GM18873 (cell line): ENCODE measurements around the gene SHE.

Experiments
- ATAC-seq: cut with Tn5 transposase; IDR thresholded peaks from one replicate; pipeline ENCODE4 v1.9.1; 2021; ENCODE audit warnings: mild to moderate bottlenecking, moderate library complexity, moderate number of reproducible peaks; ENCODE audit not compliant: unreplicated experiment, low FRiP score

The SHE gene

DNA sequence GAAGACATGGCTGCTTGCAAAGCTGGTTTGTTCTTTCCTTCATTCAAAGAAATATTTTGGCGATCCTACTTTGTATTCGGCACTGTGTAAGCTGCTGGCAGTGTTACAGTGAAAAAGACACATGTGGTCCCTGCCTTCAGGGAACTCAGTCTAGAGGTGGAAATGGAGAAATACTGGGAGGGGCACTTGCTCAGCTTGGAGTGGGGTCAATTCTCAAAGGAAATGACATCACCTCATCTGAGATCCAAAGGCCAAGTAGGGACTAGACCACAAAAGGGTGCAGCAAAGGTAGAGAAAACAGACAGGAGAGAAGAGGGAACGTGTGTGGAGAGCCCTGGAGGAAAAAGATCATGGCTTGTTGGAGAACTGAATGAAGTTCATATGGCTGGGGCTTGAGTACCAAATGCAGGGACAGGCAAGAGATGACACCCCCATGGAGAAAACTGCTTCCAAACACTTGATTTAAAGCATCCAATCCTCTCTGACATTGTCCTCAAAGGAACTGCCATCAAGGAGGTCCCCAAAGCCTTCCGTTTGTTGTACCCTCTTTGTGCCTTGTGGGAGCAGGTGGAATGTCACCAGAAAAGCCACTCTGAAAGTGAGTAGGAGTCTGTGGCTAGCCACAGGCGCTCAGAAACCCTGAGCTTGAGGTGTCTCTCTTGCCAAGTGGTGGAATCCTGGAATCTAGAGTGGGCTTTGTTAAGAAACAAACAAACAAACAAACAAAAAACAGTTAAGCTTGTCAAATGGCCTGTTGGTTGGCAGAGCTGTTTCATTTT lies 48.4 kb downstream of the SHE start:
- no peak for ATAC-seq

DNA sequence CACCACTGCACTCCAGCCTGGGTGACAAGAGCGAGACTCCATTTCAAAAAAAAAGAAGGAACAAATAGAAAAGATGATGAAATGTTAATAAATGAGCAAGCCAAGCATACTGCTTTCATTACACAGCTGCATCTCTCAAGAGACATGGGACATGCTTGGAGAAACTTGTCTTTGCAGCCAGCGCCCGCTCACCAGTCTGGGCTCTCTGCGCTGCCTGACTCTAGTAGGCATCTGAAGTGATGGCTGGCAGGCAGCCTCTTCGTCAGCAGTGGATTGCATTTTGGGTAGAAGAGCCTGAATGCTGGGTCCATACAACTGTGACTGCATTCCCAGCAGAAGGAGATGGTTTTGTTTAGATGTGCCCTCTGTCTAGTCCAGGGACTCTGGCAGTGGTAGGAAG lies 49.1 kb downstream of the SHE start:
- no peak for ATAC-seq

DNA sequence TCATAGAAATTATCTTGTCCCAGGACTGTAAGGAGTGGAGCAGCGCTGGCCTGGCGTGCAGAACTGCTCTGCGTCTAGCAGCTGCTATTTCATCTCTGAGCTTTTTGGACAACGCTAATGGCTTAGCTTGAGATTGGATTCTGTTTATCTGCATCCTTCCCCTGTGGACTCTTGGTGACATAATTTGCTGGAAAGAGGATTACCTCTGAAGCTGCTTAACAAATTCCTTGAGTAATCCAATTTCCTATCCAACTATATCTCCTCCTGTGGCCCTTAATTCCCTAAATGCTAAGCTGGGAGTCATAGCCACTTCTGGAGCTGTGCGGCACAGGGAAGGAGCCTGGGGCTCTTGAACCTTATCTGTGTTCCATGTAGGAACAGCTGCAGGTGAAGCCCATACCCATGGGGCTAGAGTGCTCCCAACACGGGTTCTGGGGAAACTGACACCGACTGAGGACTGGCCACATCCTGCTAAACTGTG lies 53.8 kb downstream of the SHE start:
- no peak for ATAC-seq

DNA sequence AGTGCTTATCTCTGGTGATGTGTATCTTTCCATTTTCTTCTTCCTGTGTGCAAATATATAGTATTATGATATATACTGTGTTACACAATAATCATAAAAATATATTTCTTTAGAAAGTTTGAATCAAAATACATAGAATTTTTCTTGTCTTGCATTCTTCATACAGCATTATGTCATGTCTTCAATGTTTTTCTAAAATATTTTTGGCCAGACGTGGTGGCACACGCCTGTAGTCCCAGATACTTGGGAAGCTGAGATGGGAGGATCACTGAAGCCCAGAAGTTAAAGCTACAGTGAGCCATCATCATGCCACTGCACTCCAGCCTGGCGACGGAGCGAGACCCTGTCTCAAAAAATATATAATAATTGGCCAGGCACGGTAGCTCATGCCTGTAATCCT lies 55.4 kb downstream of the SHE start:
- no peak for ATAC-seq

DNA sequence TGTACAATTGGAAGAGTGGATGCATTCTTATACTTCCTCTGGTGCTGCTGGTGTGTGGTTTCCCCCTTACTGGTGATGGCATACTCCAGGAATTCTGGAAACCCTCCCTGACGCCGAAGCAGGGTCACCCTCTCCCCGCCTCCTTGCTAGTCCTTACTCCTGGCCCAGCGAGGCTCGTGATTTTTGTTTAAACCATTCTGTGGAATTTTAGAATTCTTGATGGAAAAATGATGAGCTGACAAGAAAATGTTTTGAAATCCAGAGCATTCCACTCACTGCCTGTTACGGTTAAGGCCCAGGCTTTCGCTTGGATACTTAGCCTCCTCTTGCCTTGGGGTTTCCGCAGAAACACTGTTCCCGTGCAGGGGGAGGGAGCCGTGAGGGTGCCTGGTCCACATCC lies 55.9 kb downstream of the SHE start:
- no peak for ATAC-seq

DNA sequence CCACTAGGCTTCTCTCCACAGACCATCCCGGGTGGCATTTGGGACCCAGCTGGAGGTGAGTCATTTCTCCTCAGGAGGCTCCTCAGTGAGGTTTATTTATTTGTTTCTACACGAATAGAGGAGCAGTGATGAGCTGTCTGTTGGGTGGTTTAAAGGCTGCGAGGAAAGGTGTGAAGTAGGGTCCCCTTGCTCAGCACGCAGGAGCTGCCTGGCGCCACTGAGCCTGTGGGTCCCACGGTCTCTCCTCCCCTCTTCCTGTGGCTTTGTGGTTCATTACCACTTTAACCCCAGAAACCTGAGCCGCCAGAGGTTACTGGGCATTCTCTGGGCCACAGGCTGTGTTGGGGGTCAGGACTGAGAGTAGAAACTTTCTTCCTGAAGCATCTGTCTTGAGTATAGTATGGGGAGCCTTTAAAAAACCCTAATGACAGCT lies 57.2 kb downstream of the SHE start:
- no peak for ATAC-seq

DNA sequence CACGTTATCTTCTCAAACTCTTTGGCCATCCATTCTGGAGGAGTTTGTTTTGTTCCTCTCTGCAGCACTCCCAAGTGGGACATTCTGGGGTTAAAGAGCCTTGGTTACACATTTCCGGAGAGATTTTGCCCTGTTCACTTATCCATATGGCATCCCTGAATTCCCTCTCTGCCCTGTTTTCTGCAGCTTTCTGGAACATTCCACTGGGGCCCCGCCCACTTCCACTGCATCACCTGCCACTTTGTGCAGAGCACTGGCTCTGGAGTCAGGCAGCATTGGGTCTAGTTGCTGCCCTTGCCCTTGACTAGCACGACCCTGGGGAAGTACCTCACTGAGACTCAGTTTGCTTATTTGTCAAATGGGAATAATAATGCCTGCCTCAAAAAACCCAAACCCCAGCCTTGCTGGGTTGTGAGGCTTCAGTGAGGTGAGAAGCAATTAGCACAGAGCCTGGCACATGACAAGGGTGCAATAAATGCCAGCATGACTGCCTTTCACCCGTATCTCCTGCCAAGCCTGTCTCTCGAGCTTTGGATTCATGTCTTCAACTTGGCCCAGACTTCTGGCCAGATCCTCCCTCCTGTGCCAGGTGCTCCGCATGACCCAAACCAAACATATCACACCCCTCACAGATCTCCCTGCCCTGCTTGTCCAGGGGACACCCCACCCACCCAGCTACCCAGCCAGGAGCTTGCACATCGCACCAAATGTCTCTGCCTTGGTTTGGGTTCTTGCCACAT lies 58.8 kb downstream of the SHE start:
- no peak for ATAC-seq

DNA sequence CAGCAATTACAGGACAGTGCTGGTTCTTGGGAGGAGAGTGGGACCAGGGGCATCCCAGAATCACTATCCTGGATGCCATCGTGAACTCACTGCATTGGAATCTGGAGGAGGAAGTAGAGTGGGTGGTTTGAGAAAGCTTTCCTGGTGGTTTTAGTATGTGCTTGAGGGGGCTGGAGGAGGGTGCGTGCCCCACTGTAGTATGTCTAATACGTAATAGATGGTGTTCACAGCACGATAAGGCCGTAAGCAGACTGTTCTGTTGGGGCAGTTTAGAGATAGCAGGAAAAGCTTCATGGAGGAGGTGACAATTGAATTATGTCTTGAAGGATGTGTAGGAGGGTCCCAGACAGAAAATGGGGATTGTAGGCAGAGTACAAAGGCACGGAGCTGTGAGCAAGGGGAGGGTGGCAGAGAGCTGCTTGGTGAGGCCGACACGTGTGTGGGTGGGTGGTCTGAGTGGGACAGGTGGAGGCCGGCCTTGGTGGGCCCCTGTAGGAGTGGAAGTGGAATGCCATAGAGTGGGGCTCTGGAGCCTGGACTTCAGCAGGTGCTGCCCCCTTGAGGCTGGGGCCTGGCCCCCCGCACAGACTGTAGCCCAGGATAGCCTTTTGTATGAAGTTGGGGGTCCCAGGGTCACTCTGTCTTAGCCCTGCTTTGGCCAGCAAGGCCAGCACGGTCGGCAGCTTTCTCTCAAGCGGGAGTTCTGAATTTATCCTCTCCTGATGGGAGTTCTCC lies 60.0 kb downstream of the SHE start:
- ATAC-seq, result no peak

DNA sequence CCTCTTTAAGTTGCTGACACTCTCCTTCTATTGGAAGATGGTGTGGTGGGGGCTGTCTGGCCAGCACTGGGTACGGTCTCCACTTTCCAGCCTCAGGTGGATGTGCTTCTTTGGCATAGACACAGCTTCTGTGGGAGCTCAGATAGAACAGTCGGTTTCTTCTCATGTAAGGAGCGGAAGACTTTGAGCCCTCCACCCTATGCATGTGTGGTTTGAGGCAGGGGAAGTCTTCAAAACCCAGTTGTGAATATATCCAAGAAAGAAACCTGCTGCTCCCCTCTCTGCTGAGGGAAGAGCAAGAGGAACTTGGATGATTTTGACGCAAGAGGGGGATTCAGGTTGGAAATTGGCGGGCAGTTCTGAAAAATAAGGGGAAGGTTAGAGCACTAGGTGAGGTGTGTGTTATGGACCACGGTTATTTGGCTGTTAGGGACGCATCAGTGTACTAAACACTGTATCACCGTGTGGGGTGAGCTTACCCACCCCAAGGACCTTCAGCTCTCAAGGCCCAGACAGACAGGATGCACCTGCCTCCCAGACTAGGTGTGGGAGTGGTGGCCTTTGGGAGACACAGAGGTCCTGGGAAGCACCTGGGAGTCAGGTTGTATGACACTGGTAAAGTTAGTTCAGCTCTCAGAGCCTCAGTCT lies 60.8 kb downstream of the SHE start:
- ATAC-seq, result no peak

DNA sequence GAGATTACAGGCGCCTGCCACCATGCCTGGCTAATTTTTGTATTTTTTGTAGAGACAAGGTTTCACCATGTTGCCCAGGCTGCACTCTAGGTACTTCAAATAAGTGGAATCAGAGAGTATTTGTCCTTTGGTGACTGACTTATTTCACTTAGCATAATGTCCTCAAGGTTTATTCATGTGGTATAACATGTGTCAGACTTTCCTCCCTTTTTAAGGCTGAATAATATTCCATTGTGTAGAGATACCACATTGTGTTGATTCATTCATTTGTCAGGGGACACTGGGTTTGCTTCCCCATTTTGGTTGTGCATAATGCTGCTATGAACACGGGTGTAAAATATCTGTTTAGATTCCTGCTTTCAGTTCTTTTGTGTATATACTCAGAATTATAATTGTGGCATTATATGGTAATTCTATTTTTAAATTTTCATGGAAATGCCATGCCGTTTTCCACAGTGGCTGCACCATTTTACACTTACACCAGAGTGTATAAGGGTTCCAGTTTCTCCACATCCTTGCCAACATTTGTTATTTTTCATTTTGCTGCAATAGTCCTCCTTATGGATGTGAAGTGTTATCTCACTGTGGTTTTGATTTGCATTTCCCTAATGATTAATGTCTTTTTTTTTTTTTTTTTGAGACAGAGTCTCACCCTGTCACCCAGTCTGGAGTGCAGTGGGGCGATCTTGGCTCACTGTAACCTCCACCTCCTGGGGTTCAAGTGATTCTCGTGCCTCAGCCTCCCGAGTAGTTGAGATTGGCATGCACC lies 62.0 kb downstream of the SHE start:
- ATAC-seq, result no peak

DNA sequence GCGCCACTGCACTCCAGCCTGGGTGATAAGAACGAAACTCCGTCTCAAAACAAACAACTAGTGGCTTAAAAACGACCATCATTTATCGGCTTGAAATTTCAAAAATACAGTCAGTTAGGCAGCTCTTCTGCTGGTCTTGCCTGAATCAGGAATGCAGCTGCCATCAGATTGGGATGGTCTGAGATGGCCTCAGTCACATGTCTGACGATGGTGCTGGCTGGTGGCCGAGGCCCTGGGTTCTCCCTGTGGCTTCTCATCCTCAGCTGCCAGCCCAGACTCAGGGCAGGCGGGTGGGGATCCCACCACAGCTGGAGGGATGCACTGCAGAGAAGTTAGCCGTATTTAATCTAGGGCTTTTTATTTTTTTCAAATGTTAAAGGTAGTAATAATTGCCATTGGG lies 65.8 kb downstream of the SHE start:
- ATAC-seq, result no peak

DNA sequence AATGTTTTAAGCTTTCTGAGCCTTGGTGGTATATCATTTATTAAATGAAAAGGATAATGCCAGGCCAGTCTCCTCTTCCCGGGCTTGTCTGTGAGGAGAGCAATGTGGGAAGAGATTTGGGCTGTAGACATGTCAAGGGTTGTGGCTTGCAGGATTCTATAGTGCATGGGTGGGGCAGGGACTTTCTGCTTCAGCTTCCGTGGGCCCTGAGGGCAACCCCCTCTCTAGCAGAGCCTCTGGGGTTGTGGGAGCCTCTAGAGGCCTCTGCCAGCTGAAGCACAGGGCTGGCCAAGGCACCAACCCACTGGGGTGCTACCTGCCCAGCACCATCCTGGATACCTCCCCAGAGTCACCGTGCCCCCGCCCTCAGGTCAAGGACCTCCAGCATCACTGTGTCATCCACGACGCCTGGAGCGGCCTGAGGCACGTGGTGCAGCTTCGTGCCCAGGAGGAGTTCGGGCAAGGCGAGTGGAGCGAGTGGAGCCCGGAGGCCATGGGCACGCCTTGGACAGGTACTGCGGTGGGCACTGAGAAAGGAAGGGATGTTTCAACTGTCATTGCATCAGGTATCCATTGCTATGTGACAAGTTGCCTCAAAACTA lies 66.5 kb downstream of the SHE start:
- ATAC-seq, result no peak

DNA sequence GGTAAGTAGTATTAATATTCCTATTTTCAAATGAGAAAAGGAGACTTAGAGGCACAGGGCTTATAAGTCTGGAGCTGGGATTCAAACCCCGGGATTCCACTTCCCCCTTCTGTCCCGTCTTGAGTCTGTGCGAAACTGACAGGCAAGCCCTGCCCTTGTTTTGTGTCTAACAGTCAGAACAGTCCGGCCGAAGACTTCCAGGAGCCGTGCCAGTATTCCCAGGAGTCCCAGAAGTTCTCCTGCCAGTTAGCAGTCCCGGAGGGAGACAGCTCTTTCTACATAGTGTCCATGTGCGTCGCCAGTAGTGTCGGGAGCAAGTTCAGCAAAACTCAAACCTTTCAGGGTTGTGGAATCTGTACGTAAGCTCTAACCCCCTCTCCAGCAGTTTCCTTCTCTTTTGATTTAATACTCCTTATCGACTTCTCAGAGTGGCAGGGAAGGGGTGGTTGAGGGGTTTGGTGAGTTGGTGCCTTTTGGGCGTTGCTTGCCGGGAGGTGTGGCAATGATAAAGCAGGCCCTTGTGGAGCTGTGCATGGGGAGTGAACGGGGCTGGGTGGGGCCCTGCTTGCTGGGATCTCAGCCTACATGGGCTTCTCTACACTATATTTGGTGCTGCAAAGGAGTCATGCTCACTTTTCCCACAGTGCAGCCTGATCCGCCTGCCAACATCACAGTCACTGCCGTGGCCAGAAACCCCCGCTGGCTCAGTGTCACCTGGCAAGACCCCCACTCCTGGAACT lies 67.7 kb downstream of the SHE start:
- no peak for ATAC-seq

DNA sequence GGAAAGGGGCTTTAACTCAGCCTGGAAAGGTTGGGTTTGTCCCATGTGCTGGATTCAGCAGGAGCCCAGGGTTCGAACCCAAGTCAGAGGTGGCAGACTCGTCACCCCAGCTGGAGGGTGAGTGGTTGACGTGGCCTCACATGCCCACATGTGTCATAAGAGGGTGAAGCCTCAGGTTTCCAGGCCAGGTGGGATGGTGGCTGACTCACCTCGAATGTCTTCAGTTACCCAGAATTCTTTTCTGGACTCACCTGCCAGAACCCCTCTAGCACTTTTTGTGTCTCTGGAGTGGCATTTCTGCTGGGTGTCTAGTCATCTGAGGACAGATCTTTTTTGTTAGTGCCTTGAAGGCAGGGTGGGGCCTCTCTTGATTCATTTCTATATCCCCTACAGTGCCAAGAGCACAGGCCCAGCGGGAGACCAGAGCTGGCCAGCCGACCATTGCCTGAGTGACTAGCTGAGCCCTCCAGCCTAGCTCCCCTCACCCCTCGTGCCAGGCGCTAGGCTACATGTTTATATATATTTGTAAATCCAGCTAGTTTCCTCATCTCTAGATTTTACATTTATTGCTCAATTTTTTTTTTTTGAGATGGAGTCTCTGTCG lies 68.9 kb downstream of the SHE start:
- no peak for ATAC-seq

DNA sequence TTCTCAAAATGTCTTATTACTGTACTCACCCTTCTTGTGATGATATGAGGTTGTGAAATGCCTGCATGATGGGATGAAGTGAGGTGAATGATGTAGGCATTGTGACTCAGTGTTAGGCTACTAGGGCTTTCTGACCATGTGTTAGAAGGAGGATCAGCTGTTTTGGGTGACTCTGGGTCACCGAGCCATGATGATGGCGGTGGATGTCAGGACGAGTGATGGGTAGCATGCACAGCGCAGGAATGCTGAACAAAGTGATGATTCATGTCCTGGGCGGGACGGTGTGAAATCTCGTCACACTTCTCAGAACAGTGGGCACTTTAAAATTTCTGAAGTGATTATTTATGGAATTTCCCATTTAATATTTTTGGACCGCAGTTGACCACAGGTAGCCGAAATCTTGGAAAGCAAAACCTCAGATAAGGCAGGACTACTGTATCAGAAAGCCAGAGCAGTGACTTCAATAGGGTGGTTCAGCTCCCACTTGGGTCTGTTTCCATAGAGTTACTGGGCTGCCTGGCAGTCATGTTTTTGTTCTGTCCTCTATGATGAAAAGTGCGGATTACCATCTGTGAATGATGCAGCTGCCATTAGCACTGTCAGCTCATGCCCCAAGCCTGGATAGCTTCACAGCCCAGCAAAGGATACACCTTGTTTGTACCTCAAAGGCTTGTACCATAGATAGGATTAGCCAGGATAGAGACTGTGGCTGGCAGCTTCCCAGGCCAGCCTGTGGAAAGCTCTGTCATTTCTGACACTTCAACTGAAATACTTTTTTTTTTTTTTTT lies 70.4 kb downstream of the SHE start:
- no peak for ATAC-seq

DNA sequence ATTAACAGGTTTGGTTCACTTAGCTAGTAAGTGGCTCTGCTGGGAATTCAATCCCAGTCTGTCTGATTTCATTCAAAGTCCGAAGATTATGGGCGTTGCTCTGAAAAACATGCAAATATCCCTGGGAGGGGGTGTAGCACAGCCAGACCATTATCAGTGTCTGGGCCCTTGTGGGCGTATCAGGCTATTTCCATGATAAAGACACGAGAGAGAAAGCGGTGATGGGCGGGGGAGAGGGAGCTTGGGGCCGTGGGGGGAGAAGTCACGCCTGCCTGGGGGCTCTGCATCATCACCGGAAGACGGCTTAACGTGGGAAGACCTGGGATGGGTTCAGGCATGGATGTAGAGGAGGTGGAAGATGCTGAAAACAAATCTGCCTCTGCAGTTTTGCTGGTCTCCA lies 71.3 kb downstream of the SHE start:
- no peak for ATAC-seq

DNA sequence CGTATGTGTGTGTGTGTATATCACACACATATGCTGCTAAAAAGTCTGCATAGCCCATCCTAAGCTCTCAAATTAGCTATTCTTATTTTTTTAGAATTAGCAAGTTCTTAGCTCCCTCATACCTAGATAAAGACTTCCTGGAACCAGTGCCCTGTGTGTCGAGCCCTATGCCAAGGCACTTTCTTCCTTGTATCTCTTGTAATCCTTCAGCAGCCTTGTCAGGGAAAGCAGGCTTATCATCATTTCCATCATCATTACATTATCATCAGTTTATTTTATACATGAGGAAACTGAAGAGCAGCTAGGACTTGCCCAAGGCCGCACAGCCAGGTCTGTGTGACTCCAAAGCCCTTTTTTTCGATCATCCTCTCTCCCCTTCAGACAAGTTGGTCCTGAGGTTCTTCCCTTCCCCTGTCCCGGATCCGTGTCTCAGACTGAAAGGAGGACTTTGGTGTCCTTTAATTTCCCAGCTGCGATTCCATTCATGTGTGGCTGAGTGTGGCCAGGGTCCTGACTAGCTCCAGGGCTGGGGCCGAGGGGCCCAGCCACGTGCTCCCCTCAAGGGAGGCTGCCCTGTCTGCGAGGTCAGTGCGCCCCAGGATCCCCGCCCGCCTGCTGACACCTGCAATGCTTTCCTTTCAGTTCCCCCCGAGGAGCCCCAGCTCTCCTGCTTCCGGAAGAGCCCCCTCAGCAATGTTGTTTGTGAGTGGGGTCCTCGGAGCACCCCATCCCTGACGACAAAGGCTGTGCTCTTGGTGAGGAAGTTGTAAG lies 72.2 kb downstream of the SHE start:
- ATAC-seq, result no peak
